WTC11 (cell line): ENCODE results near the gene ATP11A.

Source experiments
- AFF4 ChIP-seq: sonication (generic); formaldehyde crosslinking; IDR thresholded peaks from 2 replicates; pipeline ENCODE4 v1.8.1; 2023; ENCODE audit warnings: mild to moderate bottlenecking, missing genetic modification reagents, borderline replicate concordance
- CTCF ChIP-seq: fragments of 200-600 bp; IDR thresholded peaks from 2 replicates; pipeline ENCODE4 v1.8.0; 2022; ENCODE audit warnings: antibody characterized with exemption
- MAX ChIP-seq: sonication (generic); formaldehyde crosslinking; IDR thresholded peaks from 2 replicates; pipeline ENCODE4 v1.8.0; 2022; ENCODE audit warnings: mild to moderate bottlenecking, missing genetic modification reagents
- MXD4 ChIP-seq: fragments of 250-450 bp; sonication (Bioruptor Pico); IDR thresholded peaks from 2 replicates; pipeline ENCODE4 v1.8.0; 2021; ENCODE audit warnings: mild to moderate bottlenecking, moderate library complexity, borderline replicate concordance
- NR1H2 ChIP-seq: sonication (generic); formaldehyde crosslinking; IDR thresholded peaks from 2 replicates; pipeline ENCODE4 v1.9.0; 2021; ENCODE audit warnings: mild to moderate bottlenecking, moderate library complexity, missing genetic modification reagents
- NR2C2 ChIP-seq: sonication (generic); formaldehyde crosslinking; IDR thresholded peaks from 2 replicates; pipeline ENCODE4 v1.8.0; 2022; ENCODE audit warnings: mild to moderate bottlenecking, missing genetic modification reagents
- USF2 ChIP-seq: sonication (generic); formaldehyde crosslinking; IDR thresholded peaks from 2 replicates; pipeline ENCODE4 v1.8.1; 2023; ENCODE audit warnings: mild to moderate bottlenecking, missing genetic modification reagents, moderate library complexity
- ZNF219 ChIP-seq: sonication (generic); formaldehyde crosslinking; IDR thresholded peaks from 2 replicates; pipeline ENCODE4 v1.8.0; 2023; ENCODE audit warnings: missing genetic modification reagents, mild to moderate bottlenecking, borderline replicate concordance
- ZNF317 ChIP-seq: sonication (generic); formaldehyde crosslinking; IDR thresholded peaks from 2 replicates; pipeline ENCODE4 v1.8.1; 2023; ENCODE audit warnings: low read depth, mild to moderate bottlenecking, moderate library complexity, missing genetic modification reagents, borderline replicate concordance

GRCh38 chr13:112880221-112880641 is 190.4 kb downstream of the ATP11A start:
- no peak for TF ChIP-seq CTCF
- TF ChIP-seq ZNF219 (CRISPR knock-in tag): no peak
- TF ChIP-seq MAX (CRISPR knock-in tag): no peak
- TF ChIP-seq ZNF317 (CRISPR knock-in tag): no peak
- no peak for TF ChIP-seq NR2C2 (CRISPR knock-in tag)
- TF ChIP-seq NR1H2 (CRISPR knock-in tag): no peak
- TF ChIP-seq USF2 (CRISPR knock-in tag): no peak
- no peak for TF ChIP-seq MXD4 (CRISPR knock-in tag)
- TF ChIP-seq AFF4: no peak
